Mesenchymal stem cell (in vitro differentiated cells and primary cell): Measurements from ENCODE around the gene TMPRSS12.
"Not testable (repeated sequence)": the region's sequence is repeated elsewhere in the genome, so short reads cannot be mapped to it uniquely, and the experiment has no call there.

Experiments
- DNase-seq: peaks from one replicate; pipeline ENCODE4 v3.0.0-alpha.2; 2013
- H2AFZ ChIP-seq: one replicate; pipeline ENCODE4 v1.6.1; 2013; ENCODE audit warnings: low read depth, mild to moderate bottlenecking, control low read depth, inconsistent platforms, low read length, moderate library complexity
- H2AK5ac ChIP-seq: 2 replicates; pipeline ENCODE4 v1.6.1; 2013; ENCODE audit warnings: low read length, moderate library complexity, mild to moderate bottlenecking, inconsistent platforms; ENCODE audit not compliant: severe bottlenecking
- H2BK120ac ChIP-seq: one replicate; pipeline ENCODE4 v1.6.1; 2013; ENCODE audit warnings: low read depth, mild to moderate bottlenecking, inconsistent platforms, low read length, moderate library complexity
- H2BK12ac ChIP-seq, 2 experiments: one replicate each; pipeline ENCODE4 v1.6.1; 2013; ENCODE audit warnings: inconsistent platforms in 2 of 2, low read length in 2 of 2, mild to moderate bottlenecking in 2 of 2, moderate library complexity in 2 of 2, control low read depth in 1 of 2
- H2BK15ac ChIP-seq: one replicate; pipeline ENCODE4 v1.6.1; 2013; ENCODE audit warnings: mild to moderate bottlenecking, low read depth, inconsistent platforms; ENCODE audit not compliant: poor library complexity, severe bottlenecking
- H2BK5ac ChIP-seq: 2 replicates; pipeline ENCODE4 v1.6.1; 2013; ENCODE audit warnings: low read depth, mild to moderate bottlenecking, low read length, control low read depth, inconsistent platforms; ENCODE audit not compliant: poor library complexity, severe bottlenecking
- H3K14ac ChIP-seq, 2 experiments: one replicate each; pipeline ENCODE4 v1.6.1; 2013; ENCODE audit warnings: inconsistent platforms in 2 of 2, low read length in 2 of 2, control low read depth in 1 of 2, mild to moderate bottlenecking in 1 of 2, moderate library complexity in 1 of 2
- H3K18ac ChIP-seq, 2 experiments: one replicate each; pipeline ENCODE4 v1.6.1; 2013; ENCODE audit warnings: inconsistent platforms in 2 of 2, low read length in 2 of 2, control low read depth in 1 of 2, low read depth in 1 of 2, mild to moderate bottlenecking in 1 of 2
- H3K23ac ChIP-seq, 2 experiments: one replicate each; pipeline ENCODE4 v1.6.1; 2013; ENCODE audit warnings: inconsistent platforms in 2 of 2, low read length in 2 of 2, mild to moderate bottlenecking in 2 of 2, moderate library complexity in 2 of 2, control low read depth in 1 of 2
- H3K27ac ChIP-seq: 2 replicates; pipeline ENCODE4 v1.5.1; 2013; ENCODE audit warnings: mild to moderate bottlenecking, moderate library complexity, low read length, control low read depth, inconsistent platforms; ENCODE audit not compliant: poor library complexity, severe bottlenecking
- H3K27me3 ChIP-seq, 2 experiments: 2 replicates each; pipeline versions ENCODE4 v1.6.1 to v1.7.0; 2013; ENCODE audit warnings: low read length in 2 of 2, mild to moderate bottlenecking in 2 of 2, moderate library complexity in 2 of 2, control low read depth in 1 of 2, inconsistent platforms in 1 of 2; ENCODE audit not compliant: control insufficient read depth in 1 of 2, insufficient read depth in 1 of 2
- H3K36me3 ChIP-seq, 2 experiments: 2 replicates each; pipeline versions ENCODE4 v1.6.1 to v1.7.0; 2013; ENCODE audit warnings: low read length in 2 of 2, control low read depth in 1 of 2, inconsistent platforms in 1 of 2, low read depth in 1 of 2, mild to moderate bottlenecking in 1 of 2; ENCODE audit not compliant: insufficient read depth in 2 of 2, control insufficient read depth in 1 of 2
- H3K4ac ChIP-seq, 2 experiments: one replicate each; pipeline ENCODE4 v1.6.1; 2013; ENCODE audit warnings: inconsistent platforms in 2 of 2, low read length in 2 of 2, mild to moderate bottlenecking in 2 of 2, moderate library complexity in 2 of 2, control low read depth in 1 of 2, low read depth in 1 of 2
- H3K4me1 ChIP-seq: 2 replicates; pipeline ENCODE4 v1.6.1; 2013; ENCODE audit warnings: low read depth, low read length, control low read depth; ENCODE audit not compliant: control insufficient read depth, insufficient read depth
- H3K4me2 ChIP-seq: 2 replicates; pipeline ENCODE4 v1.6.1; 2013; ENCODE audit warnings: low read length, mild to moderate bottlenecking, inconsistent platforms; ENCODE audit not compliant: poor library complexity, severe bottlenecking
- H3K4me3 ChIP-seq, 2 experiments: 2 replicates each; pipeline versions ENCODE4 v1.5.1 to v1.7.0; 2013; ENCODE audit warnings: low read length in 2 of 2, mild to moderate bottlenecking in 2 of 2, control low read depth in 1 of 2, low read depth in 1 of 2; ENCODE audit not compliant: insufficient read depth in 1 of 2
- H3K79me1 ChIP-seq: replicated peaks from 2 replicates; pipeline ENCODE4 v1.6.1; 2013; ENCODE audit warnings: mild to moderate bottlenecking, control low read depth, low read length, inconsistent platforms; ENCODE audit not compliant: poor library complexity, severe bottlenecking
- H3K9ac ChIP-seq: 2 replicates; pipeline ENCODE4 v1.7.0; 2013; ENCODE audit warnings: mild to moderate bottlenecking, low read length, moderate library complexity
- H3K9me3 ChIP-seq: 2 replicates; pipeline ENCODE4 v1.7.0; 2013; ENCODE audit warnings: mild to moderate bottlenecking, low read length; ENCODE audit not compliant: control insufficient read depth
- H4K8ac ChIP-seq: one replicate; pipeline ENCODE4 v1.6.1; 2013; ENCODE audit warnings: inconsistent platforms, mild to moderate bottlenecking, low read length, moderate library complexity
- H4K91ac ChIP-seq: one replicate; pipeline ENCODE4 v1.6.1; 2013; ENCODE audit warnings: mild to moderate bottlenecking, low read length, inconsistent platforms
- WGBS: methylation state at CpG from one replicate; pipeline ENCODE4 v1.1.7; 2013; ENCODE audit warnings: mixed read lengths; 5-methylcytosine and 5-hydroxymethylcytosine counted together

The TMPRSS12 gene

DNA sequence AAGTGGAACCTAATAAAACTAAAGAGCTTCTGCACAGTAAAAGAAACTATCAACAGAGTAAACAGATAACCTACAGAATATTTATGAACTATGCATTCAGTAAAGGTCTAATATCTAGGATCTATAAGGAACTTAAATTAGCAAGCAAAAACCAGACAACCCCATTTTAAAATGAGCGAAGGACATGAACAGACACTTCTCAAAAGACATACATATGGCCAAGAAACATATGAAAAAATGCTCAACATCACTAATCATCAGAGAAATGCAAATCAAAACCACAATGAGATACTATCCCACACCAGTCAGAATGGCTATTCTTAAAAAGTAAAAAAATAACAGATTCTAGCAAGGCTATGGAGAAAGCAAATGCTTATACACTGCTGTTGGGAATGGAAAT, 12.5 kb downstream of the TMPRSS12 start:
- WGBS: 100% methylated on average over 1 of the region's 1 CpG
- H3K4ac ChIP-seq, H3K4me1 ChIP-seq, H2AK5ac ChIP-seq, H2BK12ac ChIP-seq, H2AFZ ChIP-seq, H2BK5ac ChIP-seq, H3K4me2 ChIP-seq, H2BK15ac ChIP-seq, H3K36me3 ChIP-seq, H4K8ac ChIP-seq, H4K91ac ChIP-seq, H3K27ac ChIP-seq, H3K23ac ChIP-seq, H3K9ac ChIP-seq, H3K18ac ChIP-seq, H3K14ac ChIP-seq, DNase-seq, H3K9me3 ChIP-seq, H3K4me3 ChIP-seq, H3K79me1 ChIP-seq, H2BK120ac ChIP-seq, H3K27me3 ChIP-seq: not testable (repeated sequence)

DNA sequence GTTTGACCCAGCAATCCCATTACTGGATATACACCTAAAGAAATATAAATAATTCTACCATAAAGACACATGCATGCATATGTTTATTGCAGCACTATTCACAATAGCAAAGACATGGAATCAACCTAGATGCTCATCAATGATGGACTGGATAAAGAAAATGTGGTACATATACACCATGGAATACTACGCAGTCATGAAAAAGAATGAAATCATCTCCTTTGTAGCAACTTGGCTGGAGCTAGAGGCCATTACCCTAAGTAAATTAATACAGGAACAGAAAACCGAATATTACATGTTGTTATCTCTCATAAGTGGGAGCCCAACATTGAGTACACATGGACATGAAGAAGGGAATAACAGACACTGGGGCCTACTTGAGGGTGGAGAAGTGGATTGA, 13.0 kb downstream of the TMPRSS12 start:
- not testable (repeated sequence) for H3K14ac ChIP-seq, H4K8ac ChIP-seq, H3K4me1 ChIP-seq, H2AFZ ChIP-seq, H3K79me1 ChIP-seq, H3K23ac ChIP-seq, DNase-seq, H2BK12ac ChIP-seq, H2BK120ac ChIP-seq, H3K4me2 ChIP-seq, H3K27ac ChIP-seq, H3K27me3 ChIP-seq, H4K91ac ChIP-seq, H3K9me3 ChIP-seq, H3K9ac ChIP-seq, H3K4ac ChIP-seq, H3K18ac ChIP-seq, H3K36me3 ChIP-seq, H2BK5ac ChIP-seq, H2AK5ac ChIP-seq, H3K4me3 ChIP-seq, H2BK15ac ChIP-seq
- 100% methylated on average over 1 of the region's 2 CpGs for WGBS

DNA sequence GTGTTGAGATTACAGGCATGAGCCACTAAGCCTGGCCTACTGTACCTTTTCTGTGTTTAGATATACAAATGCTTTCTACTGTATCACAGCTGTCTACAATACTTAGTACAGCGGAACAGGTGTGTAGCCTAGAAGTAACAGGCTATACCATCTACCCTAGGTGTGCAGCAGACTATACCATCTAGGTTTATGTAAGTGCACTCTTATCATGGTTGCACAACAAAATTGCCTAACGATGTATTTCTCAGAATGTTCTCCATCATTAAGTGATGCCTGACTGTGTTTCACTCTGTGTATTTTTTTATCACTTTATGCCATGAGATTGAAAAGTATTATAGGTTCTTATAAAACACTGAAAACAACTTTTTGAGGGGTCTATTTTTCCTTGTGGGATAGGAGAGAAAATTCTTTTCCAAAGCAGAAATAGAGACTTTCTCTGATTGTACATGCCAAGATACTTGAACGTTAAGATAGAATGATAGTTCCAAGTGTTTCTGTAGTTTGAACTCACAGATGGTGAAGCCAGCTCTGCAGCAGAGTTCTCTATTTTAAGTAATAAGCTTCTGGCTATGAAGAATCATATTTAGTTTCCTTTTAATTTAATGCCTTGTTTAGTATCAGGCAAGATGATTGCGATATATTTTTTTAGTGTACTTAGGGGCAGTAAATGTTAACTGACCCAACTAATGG, 17.0 kb downstream of the TMPRSS12 start:
- H3K4me3 ChIP-seq: no peak overlapping the region
- H3K9me3 ChIP-seq: no peaks in the 10 kb centered on the region
- H2BK120ac ChIP-seq: no peak overlapping the region
- no peak overlapping the region for H2AFZ ChIP-seq
- H3K79me1 ChIP-seq: no peaks in the 10 kb centered on the region
- no peak for DNase-seq
- no peak overlapping the region for H4K8ac ChIP-seq
- no peak overlapping the region for H2AK5ac ChIP-seq
- no peak overlapping the region for H3K27ac ChIP-seq
- H3K18ac ChIP-seq: no peak overlapping the region
- no peak overlapping the region for H3K9ac ChIP-seq
- H3K27me3 ChIP-seq: no peaks in the 10 kb centered on the region
- H2BK5ac ChIP-seq: no peak overlapping the region
- no peak overlapping the region for H3K4ac ChIP-seq
- no peaks in the 10 kb centered on the region for H3K4me1 ChIP-seq
- 95% methylated on average over 4 of the region's 4 CpGs for WGBS
- H4K91ac ChIP-seq: no peak overlapping the region
- H3K36me3 ChIP-seq: no peaks in the 10 kb centered on the region
- no peak overlapping the region for H2BK12ac ChIP-seq
- H2BK15ac ChIP-seq: no peak overlapping the region
- H3K4me2 ChIP-seq: no peak overlapping the region
- H3K23ac ChIP-seq: no peak overlapping the region
- no peak overlapping the region for H3K14ac ChIP-seq

DNA sequence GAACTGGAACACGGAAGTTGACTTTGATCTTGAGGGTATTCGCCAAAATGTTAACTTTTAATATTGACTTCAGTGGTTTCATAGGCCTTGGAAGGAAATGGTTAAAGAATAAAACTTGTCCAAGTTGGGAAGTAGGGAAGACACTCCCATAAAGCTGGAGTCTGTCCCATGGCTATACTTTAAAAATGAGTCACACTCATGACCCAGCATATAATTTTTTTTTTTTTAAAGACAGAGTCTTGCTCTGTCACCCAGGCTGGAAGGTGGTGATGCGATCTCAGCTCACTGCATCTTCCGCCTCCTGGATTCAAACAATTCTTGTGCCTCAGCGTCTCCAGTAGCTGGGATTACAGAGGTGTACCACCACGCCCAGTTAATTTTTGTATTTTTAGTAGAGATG, 19.6 kb downstream of the TMPRSS12 start:
- H3K23ac ChIP-seq: no peak overlapping the region
- peak; percentile 60 for DNase-seq
- no peak overlapping the region for H3K18ac ChIP-seq
- H2BK5ac ChIP-seq: no peak overlapping the region
- H3K27ac ChIP-seq: no peak overlapping the region
- no peak overlapping the region for H3K4me3 ChIP-seq
- no peak overlapping the region for H4K8ac ChIP-seq
- 88% methylated on average over 6 of the region's 6 CpGs for WGBS
- H3K9ac ChIP-seq: peak overlapping the region; percentile 45
- no peak overlapping the region for H3K14ac ChIP-seq
- no peaks in the 10 kb centered on the region for H3K36me3 ChIP-seq
- H3K4me1 ChIP-seq: no peaks in the 10 kb centered on the region
- no peak overlapping the region for H3K4ac ChIP-seq
- H2BK12ac ChIP-seq: no peak overlapping the region
- no peak overlapping the region for H2AFZ ChIP-seq
- H3K4me2 ChIP-seq: no peak overlapping the region
- H3K9me3 ChIP-seq: peaks cover 7% of the 10 kb centered on the region
- H2BK15ac ChIP-seq: peak overlapping the region; percentile 7
- H2AK5ac ChIP-seq: no peak overlapping the region
- no peaks in the 10 kb centered on the region for H3K79me1 ChIP-seq
- H4K91ac ChIP-seq: no peak overlapping the region
- H2BK120ac ChIP-seq: peak overlapping the region; percentile 61
- no peaks in the 10 kb centered on the region for H3K27me3 ChIP-seq
